K562 (cell line): ENCODE measurements around the gene PRELID1. TPM values are rescaled to one million over a fixed set of nuclear protein-coding genes. Genes with fewer than 3 reads are reported as not detected.

Experiments used
- CREM ChIP-seq: IDR thresholded peaks from 2 replicates; pipeline ENCODE4 v1.6.1; 2014; ENCODE audit warnings: antibody characterized with exemption, low read depth
- CSDE1 ChIP-seq, 2 experiments: fragments of 450-650 bp; IDR thresholded peaks; 2 replicates each; pipeline ENCODE4 v1.6.1; 2016; ENCODE audit warnings: mild to moderate bottlenecking in 1 of 2
- EZH2 ChIP-seq: IDR thresholded peaks from 2 replicates; pipeline ENCODE4 v1.6.1; 2012; ENCODE audit warnings: low read depth, mild to moderate bottlenecking, inconsistent platforms, low read length, borderline replicate concordance
- FOXJ3 ChIP-seq: sonication (generic); formaldehyde crosslinking; IDR thresholded peaks from 2 replicates; pipeline ENCODE4 v1.4.0; 2020; ENCODE audit warnings: mild to moderate bottlenecking, missing genetic modification reagents
- HSF4 ChIP-seq: fragments of 250-450 bp; sonication (Bioruptor Pico); IDR thresholded peaks from 2 replicates; pipeline ENCODE4 v2.1.2; 2022; ENCODE audit warnings: mild to moderate bottlenecking, moderate library complexity, borderline replicate concordance
- SIN3A ChIP-seq, 2 experiments: fragments of 150-350 bp in 1 of 2; IDR thresholded peaks; 2 replicates each; pipeline ENCODE4 v1.6.1; 2011 to 2016; ENCODE audit warnings: borderline replicate concordance in 2 of 2, low read depth in 2 of 2, low read length in 2 of 2, mild to moderate bottlenecking in 2 of 2, moderate library complexity in 2 of 2; ENCODE audit not compliant: control insufficient read depth in 1 of 2
- TEAD4 ChIP-seq, 2 experiments: sonication (generic) in 1 of 2; formaldehyde crosslinking in 1 of 2; IDR thresholded peaks; 2 replicates each; pipeline versions ENCODE4 v1.6.1 to v1.8.0; 2012 to 2022; ENCODE audit warnings: borderline replicate concordance in 1 of 2, inconsistent platforms in 1 of 2, low read length in 1 of 2, mild to moderate bottlenecking in 1 of 2, missing genetic modification reagents in 1 of 2
- ZBTB7A ChIP-seq: IDR thresholded peaks from 2 replicates; pipeline ENCODE4 v1.6.1; 2011; ENCODE audit warnings: low read depth, mild to moderate bottlenecking, low read length, moderate library complexity, borderline replicate concordance; ENCODE audit not compliant: control insufficient read depth
- polyA plus RNA-seq, 8 experiments: library from polyadenylated mRNA; depleted of rRNA in 4 of 8; stranded (reverse) in 5 of 8; unstranded in 3 of 8; fragments of >200 nt; fragmentation: Nextera tagmentation in 2 of 8; fragmentation: Illumina TruSeq in 1 of 8; extraction: Ambion mirVana in 2 of 8; extraction: Trizol in 1 of 8; gene quantifications; 2 replicates each; pipeline versions ENCODE4 v1.2.1 to v1.2.3, GENCODE V29; 2011 to 2014; ENCODE audit warnings: inconsistent platforms in 1 of 8, missing spikeins in 1 of 8
- total RNA-seq, 7 experiments: library from RNA; depleted of rRNA in 6 of 7; stranded (reverse); fragments of >200 nt in 6 of 7; fragmentation: Illumina TruSeq in 2 of 7; extraction: Trizol in 2 of 7; gene quantifications; 2 replicates each; pipeline versions ENCODE4 v1.2.1 to v1.2.3, GENCODE V29; 2011 to 2021; ENCODE audit warnings: low replicate concordance in 1 of 7
- TF ChIP-seq, protein P1 (sequence below): sonication (generic); formaldehyde crosslinking; IDR thresholded peaks from 2 replicates; pipeline ENCODE4 v1.9.0; 2022; ENCODE audit warnings: mild to moderate bottlenecking, missing genetic modification reagents
- TF ChIP-seq, protein P2 (sequence below): sonication (generic); formaldehyde crosslinking; IDR thresholded peaks from 2 replicates; pipeline ENCODE4 v1.8.0; 2022; ENCODE audit warnings: missing genetic modification reagents, mild to moderate bottlenecking, borderline replicate concordance
- TF ChIP-seq, protein P3 (sequence below): sonication (generic); formaldehyde crosslinking; IDR thresholded peaks from 2 replicates; pipeline ENCODE4 v1.8.1; 2023; ENCODE audit warnings: mild to moderate bottlenecking, missing genetic modification reagents
- TF ChIP-seq, protein P4 (sequence below), 2 experiments: fragments of 450-650 bp; conservative IDR thresholded peaks; 2 replicates each; pipeline ENCODE4 v1.6.1; 2017; ENCODE audit warnings: mild to moderate bottlenecking in 2 of 2, moderate library complexity in 2 of 2
- TF ChIP-seq, protein P5 (sequence below): fragments of 450-650 bp; IDR thresholded peaks from 2 replicates; pipeline ENCODE4 v1.7.0; 2016; ENCODE audit warnings: borderline replicate concordance
- TF ChIP-seq, protein P6 (sequence below): fragments of 450-650 bp; IDR thresholded peaks from 2 replicates; pipeline ENCODE4 v1.6.1; 2016

The PRELID1 gene
- total and polyA plus RNA-seq, 9 of the 15 experiments (the other 6 are each of a cell fraction or from before 2014, with no cell fraction given) = 40.1 to 484 (median 340) TPM

DNA sequence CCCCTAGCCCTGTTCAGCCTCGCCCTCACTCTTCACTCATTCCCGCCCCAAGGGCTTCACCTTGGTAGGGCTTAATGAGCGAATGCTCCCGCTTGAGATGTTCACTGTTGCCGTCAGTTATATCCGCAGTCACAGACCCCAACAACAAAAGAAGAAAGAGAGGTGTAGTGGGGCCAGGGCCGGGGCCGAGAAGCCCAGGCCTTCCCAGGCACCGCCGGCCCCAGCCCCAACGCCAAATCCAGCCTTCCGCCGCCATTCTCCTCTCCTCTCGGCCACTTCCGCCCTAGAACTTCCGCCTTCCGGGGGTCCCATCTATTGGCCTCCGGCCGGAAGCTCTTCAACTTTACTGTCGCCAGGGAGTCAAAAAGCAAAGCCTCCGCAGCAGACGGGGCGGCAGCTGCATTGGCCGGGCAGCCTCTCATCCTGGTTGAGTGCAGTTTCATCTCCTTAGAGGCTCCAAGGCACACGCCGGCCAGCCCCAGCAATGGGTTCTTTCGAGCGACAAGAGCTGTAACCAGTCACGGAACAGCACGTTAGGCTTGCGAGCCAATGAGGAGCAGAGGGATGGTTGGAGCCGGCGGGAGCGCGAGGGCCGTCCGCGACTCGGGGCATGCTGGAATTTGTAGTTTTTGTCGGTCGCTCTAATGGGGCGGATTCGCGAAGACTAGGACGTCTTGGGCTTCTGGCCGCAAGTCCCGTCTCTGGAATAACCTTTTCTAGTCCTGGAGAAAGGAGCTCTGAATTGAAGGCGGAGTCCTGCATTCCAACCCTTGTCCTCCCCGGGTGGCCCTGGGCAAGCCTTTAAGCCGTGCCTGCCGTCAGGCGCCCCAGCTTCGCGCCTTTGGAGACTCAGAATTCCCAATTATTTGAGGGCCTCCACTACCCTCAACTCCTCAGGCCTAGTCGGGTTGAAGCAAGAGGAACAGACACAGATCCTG, 48.1 kb downstream of the PRELID1 start, which contains the start of gene LMAN2 (continued):
- TF ChIP-seq, protein P1, sequence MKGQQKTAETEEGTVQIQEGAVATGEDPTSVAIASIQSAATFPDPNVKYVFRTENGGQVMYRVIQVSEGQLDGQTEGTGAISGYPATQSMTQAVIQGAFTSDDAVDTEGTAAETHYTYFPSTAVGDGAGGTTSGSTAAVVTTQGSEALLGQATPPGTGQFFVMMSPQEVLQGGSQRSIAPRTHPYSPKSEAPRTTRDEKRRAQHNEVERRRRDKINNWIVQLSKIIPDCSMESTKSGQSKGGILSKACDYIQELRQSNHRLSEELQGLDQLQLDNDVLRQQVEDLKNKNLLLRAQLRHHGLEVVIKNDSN (CRISPR knock-in tag) = no peak; the same call in 1 of the 2 replicates
- TF ChIP-seq ZBTB7A (0 out of 2 replicates have a peak, but pooled peaks have one; percentile 25), FOXJ3 (CRISPR knock-in tag) (no peak), TEAD4 (IDR thresholded peaks at IDR 0.05; ENCODE audit: low read length) (peak; percentile 40), TEAD4 (CRISPR knock-in tag; IDR thresholded peaks at IDR 0.05; ENCODE audit: borderline replicate concordance) (no peak), EZH2 (no peak), SIN3A (IDR thresholded peaks at IDR 0.05; ENCODE audit: borderline replicate concordance in 2 of 2, control insufficient read depth in 1 of 2, low read depth in 2 of 2, low read length in 2 of 2) (peak; percentile 86 to 94), CSDE1 (IDR thresholded peaks at IDR 0.05) (no peak), CREM (peak; percentile 88), HSF4 (no peak)
- TF ChIP-seq, protein P2, sequence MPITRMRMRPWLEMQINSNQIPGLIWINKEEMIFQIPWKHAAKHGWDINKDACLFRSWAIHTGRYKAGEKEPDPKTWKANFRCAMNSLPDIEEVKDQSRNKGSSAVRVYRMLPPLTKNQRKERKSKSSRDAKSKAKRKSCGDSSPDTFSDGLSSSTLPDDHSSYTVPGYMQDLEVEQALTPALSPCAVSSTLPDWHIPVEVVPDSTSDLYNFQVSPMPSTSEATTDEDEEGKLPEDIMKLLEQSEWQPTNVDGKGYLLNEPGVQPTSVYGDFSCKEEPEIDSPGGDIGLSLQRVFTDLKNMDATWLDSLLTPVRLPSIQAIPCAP (CRISPR knock-in tag) = no peak
- TF ChIP-seq, protein P3, sequence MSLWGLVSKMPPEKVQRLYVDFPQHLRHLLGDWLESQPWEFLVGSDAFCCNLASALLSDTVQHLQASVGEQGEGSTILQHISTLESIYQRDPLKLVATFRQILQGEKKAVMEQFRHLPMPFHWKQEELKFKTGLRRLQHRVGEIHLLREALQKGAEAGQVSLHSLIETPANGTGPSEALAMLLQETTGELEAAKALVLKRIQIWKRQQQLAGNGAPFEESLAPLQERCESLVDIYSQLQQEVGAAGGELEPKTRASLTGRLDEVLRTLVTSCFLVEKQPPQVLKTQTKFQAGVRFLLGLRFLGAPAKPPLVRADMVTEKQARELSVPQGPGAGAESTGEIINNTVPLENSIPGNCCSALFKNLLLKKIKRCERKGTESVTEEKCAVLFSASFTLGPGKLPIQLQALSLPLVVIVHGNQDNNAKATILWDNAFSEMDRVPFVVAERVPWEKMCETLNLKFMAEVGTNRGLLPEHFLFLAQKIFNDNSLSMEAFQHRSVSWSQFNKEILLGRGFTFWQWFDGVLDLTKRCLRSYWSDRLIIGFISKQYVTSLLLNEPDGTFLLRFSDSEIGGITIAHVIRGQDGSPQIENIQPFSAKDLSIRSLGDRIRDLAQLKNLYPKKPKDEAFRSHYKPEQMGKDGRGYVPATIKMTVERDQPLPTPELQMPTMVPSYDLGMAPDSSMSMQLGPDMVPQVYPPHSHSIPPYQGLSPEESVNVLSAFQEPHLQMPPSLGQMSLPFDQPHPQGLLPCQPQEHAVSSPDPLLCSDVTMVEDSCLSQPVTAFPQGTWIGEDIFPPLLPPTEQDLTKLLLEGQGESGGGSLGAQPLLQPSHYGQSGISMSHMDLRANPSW (CRISPR knock-in tag) = no peak
- TF ChIP-seq, protein P4, sequence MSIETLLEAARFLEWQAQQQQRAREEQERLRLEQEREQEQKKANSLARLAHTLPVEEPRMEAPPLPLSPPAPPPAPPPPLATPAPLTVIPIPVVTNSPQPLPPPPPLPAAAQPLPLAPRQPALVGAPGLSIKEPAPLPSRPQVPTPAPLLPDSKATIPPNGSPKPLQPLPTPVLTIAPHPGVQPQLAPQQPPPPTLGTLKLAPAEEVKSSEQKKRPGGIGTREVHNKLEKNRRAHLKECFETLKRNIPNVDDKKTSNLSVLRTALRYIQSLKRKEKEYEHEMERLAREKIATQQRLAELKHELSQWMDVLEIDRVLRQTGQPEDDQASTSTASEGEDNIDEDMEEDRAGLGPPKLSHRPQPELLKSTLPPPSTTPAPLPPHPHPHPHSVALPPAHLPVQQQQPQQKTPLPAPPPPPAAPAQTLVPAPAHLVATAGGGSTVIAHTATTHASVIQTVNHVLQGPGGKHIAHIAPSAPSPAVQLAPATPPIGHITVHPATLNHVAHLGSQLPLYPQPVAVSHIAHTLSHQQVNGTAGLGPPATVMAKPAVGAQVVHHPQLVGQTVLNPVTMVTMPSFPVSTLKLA (conservative IDR thresholded peaks at IDR 0.05) = peak; percentile 87 to 93
- TF ChIP-seq, protein P5, sequence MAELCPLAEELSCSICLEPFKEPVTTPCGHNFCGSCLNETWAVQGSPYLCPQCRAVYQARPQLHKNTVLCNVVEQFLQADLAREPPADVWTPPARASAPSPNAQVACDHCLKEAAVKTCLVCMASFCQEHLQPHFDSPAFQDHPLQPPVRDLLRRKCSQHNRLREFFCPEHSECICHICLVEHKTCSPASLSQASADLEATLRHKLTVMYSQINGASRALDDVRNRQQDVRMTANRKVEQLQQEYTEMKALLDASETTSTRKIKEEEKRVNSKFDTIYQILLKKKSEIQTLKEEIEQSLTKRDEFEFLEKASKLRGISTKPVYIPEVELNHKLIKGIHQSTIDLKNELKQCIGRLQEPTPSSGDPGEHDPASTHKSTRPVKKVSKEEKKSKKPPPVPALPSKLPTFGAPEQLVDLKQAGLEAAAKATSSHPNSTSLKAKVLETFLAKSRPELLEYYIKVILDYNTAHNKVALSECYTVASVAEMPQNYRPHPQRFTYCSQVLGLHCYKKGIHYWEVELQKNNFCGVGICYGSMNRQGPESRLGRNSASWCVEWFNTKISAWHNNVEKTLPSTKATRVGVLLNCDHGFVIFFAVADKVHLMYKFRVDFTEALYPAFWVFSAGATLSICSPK = peak; percentile 56; the same call in 1 of the 2 replicates
- TF ChIP-seq, protein P6, sequence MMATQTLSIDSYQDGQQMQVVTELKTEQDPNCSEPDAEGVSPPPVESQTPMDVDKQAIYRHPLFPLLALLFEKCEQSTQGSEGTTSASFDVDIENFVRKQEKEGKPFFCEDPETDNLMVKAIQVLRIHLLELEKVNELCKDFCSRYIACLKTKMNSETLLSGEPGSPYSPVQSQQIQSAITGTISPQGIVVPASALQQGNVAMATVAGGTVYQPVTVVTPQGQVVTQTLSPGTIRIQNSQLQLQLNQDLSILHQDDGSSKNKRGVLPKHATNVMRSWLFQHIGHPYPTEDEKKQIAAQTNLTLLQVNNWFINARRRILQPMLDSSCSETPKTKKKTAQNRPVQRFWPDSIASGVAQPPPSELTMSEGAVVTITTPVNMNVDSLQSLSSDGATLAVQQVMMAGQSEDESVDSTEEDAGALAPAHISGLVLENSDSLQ = peak; percentile 100
